VCaP (cell line): ENCODE measurements around the gene HTR3B.
A peak's percentile ranks its signal among the peaks of the same experiment; 100 is the strongest.

ENCODE experiments used
- H3K27ac ChIP-seq: fragments of 450-650 bp; 2 replicates; pipeline ENCODE4 v1.5.1; 2017
- TF ChIP-seq, protein P1 (sequence below): fragments of 450-650 bp; conservative IDR thresholded peaks from 2 replicates; pipeline ENCODE4 v1.5.1; 2017; ENCODE audit warnings: mild to moderate bottlenecking, moderate library complexity

HTR3B gene

GRCh38 chr11:113992459-113993110, 88.0 kb downstream of the HTR3B start:
- peak overlapping the region; percentile 51 for H3K27ac ChIP-seq
- TF ChIP-seq, protein P1, sequence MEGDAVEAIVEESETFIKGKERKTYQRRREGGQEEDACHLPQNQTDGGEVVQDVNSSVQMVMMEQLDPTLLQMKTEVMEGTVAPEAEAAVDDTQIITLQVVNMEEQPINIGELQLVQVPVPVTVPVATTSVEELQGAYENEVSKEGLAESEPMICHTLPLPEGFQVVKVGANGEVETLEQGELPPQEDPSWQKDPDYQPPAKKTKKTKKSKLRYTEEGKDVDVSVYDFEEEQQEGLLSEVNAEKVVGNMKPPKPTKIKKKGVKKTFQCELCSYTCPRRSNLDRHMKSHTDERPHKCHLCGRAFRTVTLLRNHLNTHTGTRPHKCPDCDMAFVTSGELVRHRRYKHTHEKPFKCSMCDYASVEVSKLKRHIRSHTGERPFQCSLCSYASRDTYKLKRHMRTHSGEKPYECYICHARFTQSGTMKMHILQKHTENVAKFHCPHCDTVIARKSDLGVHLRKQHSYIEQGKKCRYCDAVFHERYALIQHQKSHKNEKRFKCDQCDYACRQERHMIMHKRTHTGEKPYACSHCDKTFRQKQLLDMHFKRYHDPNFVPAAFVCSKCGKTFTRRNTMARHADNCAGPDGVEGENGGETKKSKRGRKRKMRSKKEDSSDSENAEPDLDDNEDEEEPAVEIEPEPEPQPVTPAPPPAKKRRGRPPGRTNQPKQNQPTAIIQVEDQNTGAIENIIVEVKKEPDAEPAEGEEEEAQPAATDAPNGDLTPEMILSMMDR: no peak

GRCh38 chr11:113994077-113994954, 89.7 kb downstream of the HTR3B start:
- H3K27ac ChIP-seq: peak overlapping the region; percentile 7; the same call in 1 of the 2 replicates
- TF ChIP-seq, protein P1: peak; percentile 84
